MM.1S (cell line): ENCODE data around the gene SEMA3A.
"Not testable (repeated sequence)": the region's sequence is repeated elsewhere in the genome, so short reads cannot be mapped to it uniquely, and the experiment has no call there.

ENCODE experiments used
- DNase-seq: peaks from one replicate; pipeline ENCODE4 v3.0.0-alpha.2; 2015
- H2AFZ ChIP-seq: fragments of 300-600 bp; sonication (generic); 2 replicates; pipeline ENCODE4 v1.6.0; 2016; ENCODE audit warnings: antibody characterized with exemption, low read length
- H3F3A ChIP-seq: fragments of 300-600 bp; sonication (generic); 2 replicates; pipeline ENCODE4 v1.6.1; 2016; ENCODE audit warnings: mild to moderate bottlenecking, antibody characterized with exemption, low read length, moderate library complexity, mixed read lengths; ENCODE audit not compliant: insufficient read depth
- H3K27ac ChIP-seq: fragments of 300-600 bp; sonication (generic); 2 replicates; pipeline ENCODE4 v1.5.1; 2016; ENCODE audit warnings: mild to moderate bottlenecking, low read length
- H3K27me3 ChIP-seq: fragments of 300-600 bp; sonication (generic); replicated peaks from 2 replicates; pipeline ENCODE4 v1.6.0; 2016; ENCODE audit warnings: low read length; ENCODE audit not compliant: insufficient read depth
- H3K36me3 ChIP-seq: fragments of 300-600 bp; sonication (generic); replicated peaks from 2 replicates; pipeline ENCODE4 v1.6.1; 2016; ENCODE audit warnings: mild to moderate bottlenecking, low read length, mixed read lengths; ENCODE audit not compliant: insufficient read depth
- H3K4me1 ChIP-seq: fragments of 300-600 bp; sonication (generic); 2 replicates; pipeline ENCODE4 v1.6.1; 2016; ENCODE audit warnings: low read length, mixed read lengths
- H3K4me2 ChIP-seq: fragments of 300-600 bp; sonication (generic); 2 replicates; pipeline ENCODE4 v1.6.0; 2016; ENCODE audit warnings: low read depth, low read length
- H3K4me3 ChIP-seq: fragments of 300-600 bp; sonication (generic); 2 replicates; pipeline ENCODE4 v1.5.1; 2016; ENCODE audit warnings: low read length, mixed read lengths
- H3K79me2 ChIP-seq: fragments of 300-600 bp; sonication (generic); 2 replicates; pipeline ENCODE4 v1.6.1; 2016; ENCODE audit warnings: mixed run types, low read length, mixed read lengths
- H3K9ac ChIP-seq: fragments of 300-600 bp; sonication (generic); 2 replicates; pipeline ENCODE4 v1.6.1; 2016; ENCODE audit warnings: low read length, mixed read lengths
- H3K9me2 ChIP-seq: fragments of 300-600 bp; sonication (generic); replicated peaks from 2 replicates; pipeline ENCODE4 v1.6.1; 2016; ENCODE audit warnings: mild to moderate bottlenecking, low read length, mixed read lengths; ENCODE audit not compliant: insufficient read depth
- H3K9me3 ChIP-seq: fragments of 300-600 bp; sonication (generic); replicated peaks from 2 replicates; pipeline ENCODE4 v1.6.1; 2016; ENCODE audit warnings: mild to moderate bottlenecking, low read length, mixed read lengths; ENCODE audit not compliant: insufficient read depth
- H4K20me1 ChIP-seq: fragments of 300-600 bp; sonication (generic); 2 replicates; pipeline ENCODE4 v1.6.1; 2016; ENCODE audit warnings: mild to moderate bottlenecking, low read length, moderate library complexity, mixed read lengths; ENCODE audit not compliant: insufficient read depth
- EZH2 ChIP-seq: fragments of 300-600 bp; sonication (generic); optimal IDR thresholded peaks from 2 replicates; pipeline ENCODE3; 2017; ENCODE audit warnings: low read depth, mild to moderate bottlenecking, antibody characterized with exemption, low read length, mixed read lengths
- EZH2phosphoT487 ChIP-seq: fragments of 300-600 bp; sonication (generic); IDR thresholded peaks from 2 replicates; pipeline ENCODE4 v1.6.1; 2018; ENCODE audit warnings: antibody characterized with exemption, low read length
- TF ChIP-seq, protein P1 (sequence below): fragments of 300-600 bp; sonication (generic); IDR thresholded peaks from 2 replicates; pipeline ENCODE4 v1.5.1; 2016; ENCODE audit warnings: antibody characterized with exemption, low read length, mixed read lengths

SEMA3A gene

DNA sequence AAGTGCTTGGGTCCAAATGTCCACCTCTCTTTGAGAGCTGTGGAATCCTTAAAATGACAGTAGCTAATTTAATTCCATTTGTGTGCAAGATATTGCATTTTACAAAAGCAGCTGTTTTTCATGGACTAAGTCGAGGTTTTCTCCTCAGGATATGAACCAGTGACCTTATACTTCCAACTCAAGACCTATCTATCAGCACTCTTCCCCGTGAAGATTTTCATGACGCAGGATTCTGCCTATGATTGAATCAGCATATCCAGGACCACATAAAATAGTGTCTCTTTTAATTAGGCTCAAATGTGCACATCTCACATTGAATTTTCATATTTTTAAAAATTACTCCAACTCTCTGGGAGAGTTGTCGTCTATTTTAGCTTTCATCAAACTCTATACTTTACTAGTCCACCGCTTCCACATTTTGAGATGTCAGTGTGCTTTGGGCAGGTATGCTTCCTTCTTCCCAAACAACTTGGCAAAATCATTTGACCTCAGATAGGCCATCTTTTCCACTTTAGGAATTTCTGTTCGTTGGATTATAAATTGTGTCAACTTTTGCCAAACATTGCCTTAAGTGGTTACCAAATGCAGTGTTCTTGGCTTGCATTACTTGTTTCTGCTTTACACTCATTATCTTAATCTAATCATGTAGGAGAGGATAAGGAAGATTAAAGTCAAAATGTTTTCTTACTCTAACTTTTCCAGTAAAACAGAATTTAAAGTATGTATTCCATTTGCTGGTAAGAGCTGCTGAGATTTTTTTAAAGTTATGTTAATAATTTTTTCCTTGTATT is 39.4 kb downstream of the SEMA3A start:
- Histone ChIP-seq H3K4me3 (no peak overlapping the region), H2AFZ (no peak overlapping the region), H3K4me1 (no peaks in the 10 kb centered on the region), H3K27ac (no peak overlapping the region), H3K9me3 (no peaks in the 10 kb centered on the region), H3K79me2 (no peaks in the 10 kb centered on the region), H3K4me2 (no peak overlapping the region), H3K9ac (no peak overlapping the region), H4K20me1 (no peaks in the 10 kb centered on the region), H3F3A (no peaks in the 10 kb centered on the region), H3K36me3 (no peaks in the 10 kb centered on the region), H3K9me2 (no peaks in the 10 kb centered on the region), H3K27me3 (no peaks in the 10 kb centered on the region)
- DNase-seq = no peak
- TF ChIP-seq EZH2phosphoT487 (no peak), EZH2 (no peak)
- TF ChIP-seq, protein P1, sequence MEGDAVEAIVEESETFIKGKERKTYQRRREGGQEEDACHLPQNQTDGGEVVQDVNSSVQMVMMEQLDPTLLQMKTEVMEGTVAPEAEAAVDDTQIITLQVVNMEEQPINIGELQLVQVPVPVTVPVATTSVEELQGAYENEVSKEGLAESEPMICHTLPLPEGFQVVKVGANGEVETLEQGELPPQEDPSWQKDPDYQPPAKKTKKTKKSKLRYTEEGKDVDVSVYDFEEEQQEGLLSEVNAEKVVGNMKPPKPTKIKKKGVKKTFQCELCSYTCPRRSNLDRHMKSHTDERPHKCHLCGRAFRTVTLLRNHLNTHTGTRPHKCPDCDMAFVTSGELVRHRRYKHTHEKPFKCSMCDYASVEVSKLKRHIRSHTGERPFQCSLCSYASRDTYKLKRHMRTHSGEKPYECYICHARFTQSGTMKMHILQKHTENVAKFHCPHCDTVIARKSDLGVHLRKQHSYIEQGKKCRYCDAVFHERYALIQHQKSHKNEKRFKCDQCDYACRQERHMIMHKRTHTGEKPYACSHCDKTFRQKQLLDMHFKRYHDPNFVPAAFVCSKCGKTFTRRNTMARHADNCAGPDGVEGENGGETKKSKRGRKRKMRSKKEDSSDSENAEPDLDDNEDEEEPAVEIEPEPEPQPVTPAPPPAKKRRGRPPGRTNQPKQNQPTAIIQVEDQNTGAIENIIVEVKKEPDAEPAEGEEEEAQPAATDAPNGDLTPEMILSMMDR = no peak

- no peaks in the 10 kb centered on the region for H3K4me1 ChIP-seq
- H3K9ac ChIP-seq = no peak overlapping the region
- no peaks in the 10 kb centered on the region for H3K9me3 ChIP-seq
- H3K27ac ChIP-seq = no peak overlapping the region
- H3K4me2 ChIP-seq = no peak overlapping the region
- H3F3A ChIP-seq = no peaks in the 10 kb centered on the region
- no peaks in the 10 kb centered on the region for H3K36me3 ChIP-seq
- no peaks in the 10 kb centered on the region for H3K27me3 ChIP-seq
- no peaks in the 10 kb centered on the region for H3K9me2 ChIP-seq
- no peak overlapping the region for H3K4me3 ChIP-seq
- H2AFZ ChIP-seq = no peak overlapping the region
- TF ChIP-seq, protein P1 = no peak
- TF ChIP-seq EZH2phosphoT487 (no peak), EZH2 (no peak)
- H4K20me1 ChIP-seq = no peaks in the 10 kb centered on the region
- no peaks in the 10 kb centered on the region for H3K79me2 ChIP-seq
- no peak for DNase-seq
Measured at GRCh38 chr7:84152995-84153394, 41.6 kb downstream of the SEMA3A start.

GRCh38 chr7:84150370-84150769 is 44.2 kb downstream of the SEMA3A start:
- H3K79me2 ChIP-seq, H3K9ac ChIP-seq, H3K9me2 ChIP-seq, H4K20me1 ChIP-seq, H3K9me3 ChIP-seq, H3K36me3 ChIP-seq, H3K27ac ChIP-seq, DNase-seq, H3F3A ChIP-seq, H3K4me3 ChIP-seq, H3K4me2 ChIP-seq, H2AFZ ChIP-seq, H3K4me1 ChIP-seq, H3K27me3 ChIP-seq: not testable (repeated sequence)

- H3K27ac ChIP-seq = no peak overlapping the region
Measured at GRCh38 chr7:84149573-84149972, 45.0 kb downstream of the SEMA3A start.

More at GRCh38 chr7:84149573-84149972, 45.0 kb downstream of the SEMA3A start:
- Histone ChIP-seq H3K36me3 (no peaks in the 10 kb centered on the region), H4K20me1 (no peaks in the 10 kb centered on the region), H3K27me3 (no peaks in the 10 kb centered on the region), H2AFZ (no peak overlapping the region), H3F3A (no peaks in the 10 kb centered on the region), H3K9me3 (no peaks in the 10 kb centered on the region), H3K79me2 (no peaks in the 10 kb centered on the region), H3K9ac (no peak overlapping the region), H3K4me3 (no peak overlapping the region), H3K9me2 (no peaks in the 10 kb centered on the region), H3K4me1 (no peaks in the 10 kb centered on the region), H3K4me2 (no peak overlapping the region)
- TF ChIP-seq EZH2 (no peak), EZH2phosphoT487 (no peak)
- TF ChIP-seq, protein P1 = no peak
- no peak for DNase-seq
